GM19351 (cell line): ENCODE data around the gene COL20A1.
"Not testable (repeated sequence)": the region's sequence is repeated elsewhere in the genome, so short reads cannot be mapped to it uniquely, and the experiment has no call there.

Source experiments
- ATAC-seq: cut with Tn5 transposase; IDR thresholded peaks from one replicate; pipeline ENCODE4 v1.9.1; 2021; ENCODE audit warnings: mild to moderate bottlenecking, moderate library complexity; ENCODE audit not compliant: unreplicated experiment

Gene COL20A1

DNA sequence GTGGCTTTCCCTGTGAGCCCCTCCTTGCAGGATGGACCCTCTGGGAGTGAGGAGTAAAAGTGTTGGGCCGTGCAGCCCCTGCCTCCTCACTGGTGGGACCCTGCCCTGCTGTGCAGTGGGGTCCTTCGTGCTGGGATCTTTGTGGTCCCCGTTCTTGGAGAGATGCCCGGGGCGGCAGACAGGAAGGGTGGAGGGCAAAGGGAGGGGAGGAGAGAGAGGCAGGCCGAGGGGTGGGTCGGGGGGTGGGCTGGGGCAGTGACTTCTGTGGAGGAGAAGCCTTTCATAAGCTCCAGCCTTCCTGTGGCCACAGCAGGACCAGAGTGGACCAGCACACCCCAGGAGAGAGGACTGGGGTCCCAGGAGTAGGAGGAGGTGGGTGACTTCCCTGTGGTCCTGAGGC is at the start of gene COL20A1:
Gene COL20A1, plus strand, starts transcription at position 283 of the 400 bp plus-strand sequence. CDS start 1,922 bp downstream, outside the sequence.
- ATAC-seq: no peak

DNA sequence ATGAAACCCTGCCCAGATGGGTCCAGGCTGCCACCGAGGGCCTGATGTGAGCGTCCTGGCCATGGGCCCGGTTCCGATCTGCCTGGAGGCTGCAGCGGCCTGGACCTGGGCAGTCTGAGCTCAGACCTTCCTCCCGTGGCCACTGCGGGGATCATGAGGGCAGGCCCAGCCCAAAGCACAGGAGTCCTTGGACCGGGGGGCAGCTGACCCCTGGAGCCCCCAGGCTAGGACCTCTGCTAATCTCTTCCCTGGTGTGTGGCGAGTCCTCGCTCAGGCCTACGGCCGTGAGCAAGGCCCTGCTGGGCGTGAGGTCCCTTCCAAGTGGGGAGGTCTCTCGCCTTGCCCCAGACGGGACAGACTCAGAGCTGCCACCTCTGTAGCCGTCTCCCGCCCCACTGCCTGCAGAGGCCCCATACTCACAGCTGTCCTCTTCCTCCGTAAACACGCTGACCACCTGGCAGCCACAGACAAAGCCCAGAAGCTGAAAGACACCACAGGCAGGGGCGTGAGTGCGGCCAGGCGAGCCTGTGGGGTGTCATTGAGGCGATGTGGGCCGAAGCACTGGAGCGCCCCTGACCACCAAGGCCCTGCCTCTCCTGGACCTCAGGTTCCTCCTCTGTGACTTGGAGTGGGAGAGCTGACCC is 49.3 kb upstream of the COL20A1 start:
- no peak for ATAC-seq

DNA sequence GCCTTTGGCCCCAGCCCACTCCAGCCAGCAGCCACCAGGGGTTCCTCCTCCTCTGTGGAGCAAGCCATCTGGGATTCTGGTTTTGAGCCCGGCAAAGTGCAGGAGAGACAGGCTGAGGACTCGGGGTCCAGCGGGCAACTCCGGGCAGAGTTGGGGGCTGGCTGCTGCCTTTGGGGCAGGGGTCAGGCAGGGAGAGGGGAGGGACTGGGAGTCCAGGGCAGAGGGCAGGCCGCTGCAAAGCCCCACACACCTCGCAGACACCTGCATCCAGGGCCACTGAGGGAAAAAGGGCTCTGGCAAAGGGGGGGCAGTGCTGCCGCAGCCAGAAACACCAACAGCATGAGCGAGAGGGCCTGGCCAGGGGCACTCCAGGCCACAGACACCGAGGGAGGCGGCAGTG is 48.5 kb upstream of the COL20A1 start:
- ATAC-seq: no peak

DNA sequence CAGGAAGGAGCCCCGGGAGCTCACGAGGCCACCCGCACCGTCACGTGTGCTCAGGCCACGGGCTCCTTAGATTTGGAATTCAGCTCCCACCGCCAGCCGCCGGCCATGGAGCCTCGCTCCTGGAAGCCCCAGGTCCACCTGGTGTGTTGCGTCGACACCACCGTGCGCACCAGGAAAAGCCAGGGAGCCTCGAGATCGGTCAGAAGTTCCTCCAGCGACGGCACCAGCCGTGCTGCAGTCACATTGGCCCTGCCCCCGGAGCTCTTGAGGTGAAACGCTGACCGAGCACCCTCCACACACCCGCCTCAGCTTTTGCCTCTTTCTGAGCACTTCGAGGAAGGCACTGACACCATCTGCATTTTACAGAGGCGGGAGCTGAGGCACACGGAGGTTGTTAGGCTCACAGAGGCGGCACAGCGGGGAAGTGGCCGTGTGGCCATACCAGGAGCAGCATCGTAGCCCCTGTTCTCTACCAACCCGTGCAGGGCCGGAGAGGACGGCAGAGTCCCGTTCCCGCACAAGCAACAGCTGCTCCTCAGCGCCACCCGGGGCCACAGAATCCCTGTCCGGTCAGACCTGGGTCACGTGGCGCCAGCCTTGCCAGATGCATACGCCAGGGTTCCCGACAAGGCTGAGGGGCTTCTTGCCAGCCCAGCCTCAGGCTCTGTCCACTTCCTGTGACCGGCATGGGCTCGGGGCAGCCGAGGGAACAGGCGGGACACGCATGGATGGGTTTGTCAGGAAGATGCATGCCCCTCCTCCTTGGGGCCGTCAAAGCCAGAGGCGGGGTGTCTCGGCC is 46.3 kb upstream of the COL20A1 start:
- ATAC-seq: no peak

DNA sequence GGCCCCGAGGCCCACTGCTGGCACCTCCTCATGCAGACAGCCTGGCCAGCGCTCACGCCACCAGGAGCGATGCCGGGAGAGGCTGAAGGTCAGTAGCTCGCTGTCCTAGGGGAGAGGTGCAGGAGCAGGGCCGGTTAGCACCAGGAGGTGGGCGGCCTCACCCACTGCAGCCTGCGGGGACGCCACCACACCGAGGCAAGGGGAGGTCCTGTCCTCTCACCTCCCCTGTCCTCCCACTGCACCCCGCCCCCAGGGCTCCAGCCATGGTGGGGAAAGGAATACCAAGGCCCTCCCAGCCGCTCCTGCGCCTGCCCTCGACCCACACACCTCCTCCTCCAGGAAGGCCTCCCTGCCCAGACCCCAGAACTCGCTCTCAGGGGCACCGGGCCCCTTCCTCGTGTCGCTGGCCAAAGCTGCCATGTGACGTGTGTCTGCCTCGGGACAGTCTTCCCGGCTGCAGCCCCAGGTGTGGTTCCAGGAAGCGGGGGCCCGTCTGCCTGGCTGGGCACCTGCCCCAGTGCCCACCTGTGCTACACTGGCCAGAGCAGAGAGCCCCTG is 45.2 kb upstream of the COL20A1 start:
- ATAC-seq: no peak

DNA sequence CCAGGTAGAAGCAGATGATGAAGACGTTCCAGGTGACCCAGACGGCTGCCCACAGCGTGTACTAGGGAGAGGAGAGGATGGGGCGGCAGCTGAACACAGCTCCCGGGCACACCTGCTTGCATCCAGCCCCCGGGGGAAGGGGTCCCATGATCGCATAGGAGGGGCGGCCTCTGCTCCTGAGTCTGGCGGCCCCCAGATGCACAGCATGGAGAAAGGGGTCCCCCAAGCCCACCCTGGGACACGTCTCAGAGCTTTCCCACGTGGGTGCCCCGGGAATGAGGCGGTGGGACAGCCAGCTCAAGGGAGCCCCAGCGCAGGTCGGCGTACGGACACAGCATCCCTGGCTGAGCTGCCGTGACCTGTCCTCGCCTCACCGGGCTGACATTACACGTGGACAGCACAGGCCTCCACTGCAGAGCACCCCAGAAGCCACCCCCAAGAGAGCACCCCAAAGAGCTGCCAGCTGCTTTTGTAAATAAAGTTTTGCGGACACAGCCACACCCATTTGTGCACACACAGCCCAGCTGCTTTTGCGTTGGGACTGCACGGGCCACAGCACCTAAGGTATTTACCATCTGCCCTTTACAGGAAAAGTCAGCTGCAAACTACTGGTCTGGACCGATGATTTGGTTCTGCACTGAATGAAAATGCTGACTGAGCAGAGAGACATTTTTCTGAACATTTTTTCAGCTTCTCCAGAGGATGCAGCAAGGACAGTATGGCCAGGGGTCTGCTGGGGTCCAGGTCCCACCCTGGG is 44.0 kb upstream of the COL20A1 start:
- ATAC-seq: no peak

DNA sequence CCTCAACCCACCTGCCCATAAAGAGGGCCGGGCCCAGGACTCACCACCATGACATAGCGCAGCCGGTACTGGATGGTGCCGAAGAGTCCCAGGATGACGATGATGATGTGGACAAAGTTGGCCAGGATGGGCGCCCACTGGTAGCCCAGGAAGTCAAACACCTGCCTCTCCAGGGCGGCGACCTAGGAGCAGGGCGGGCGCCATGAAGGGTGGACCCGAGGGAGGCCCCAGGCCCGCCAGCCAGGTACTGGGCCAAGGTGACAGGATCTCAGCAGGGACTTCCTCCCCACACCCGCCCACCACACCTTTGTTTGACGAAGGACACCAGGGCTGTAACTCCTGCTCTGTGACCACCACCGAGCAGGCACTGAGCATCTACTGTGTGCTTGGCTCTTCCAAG is 43.1 kb upstream of the COL20A1 start:
- ATAC-seq: no peak

DNA sequence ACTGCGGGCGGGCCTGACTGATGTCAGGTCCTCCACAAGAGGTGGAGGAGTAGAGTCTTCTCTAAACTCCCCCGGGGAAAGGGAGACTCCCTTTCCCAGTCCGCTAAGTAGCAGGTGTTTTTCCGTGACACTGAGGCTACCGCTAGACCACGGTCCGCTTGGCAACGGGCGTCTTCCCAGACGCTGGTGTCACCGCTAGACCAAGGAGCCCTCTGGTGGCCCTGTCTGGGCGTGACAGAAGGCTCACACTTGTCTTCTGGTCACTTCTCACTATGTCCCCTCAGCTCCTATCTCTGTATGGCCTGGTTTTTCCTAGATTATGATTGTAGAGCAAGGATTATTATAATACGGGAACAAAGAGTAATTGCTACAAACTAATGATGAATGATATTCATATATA is 41.6 kb upstream of the COL20A1 start:
- ATAC-seq: not testable (repeated sequence)

DNA sequence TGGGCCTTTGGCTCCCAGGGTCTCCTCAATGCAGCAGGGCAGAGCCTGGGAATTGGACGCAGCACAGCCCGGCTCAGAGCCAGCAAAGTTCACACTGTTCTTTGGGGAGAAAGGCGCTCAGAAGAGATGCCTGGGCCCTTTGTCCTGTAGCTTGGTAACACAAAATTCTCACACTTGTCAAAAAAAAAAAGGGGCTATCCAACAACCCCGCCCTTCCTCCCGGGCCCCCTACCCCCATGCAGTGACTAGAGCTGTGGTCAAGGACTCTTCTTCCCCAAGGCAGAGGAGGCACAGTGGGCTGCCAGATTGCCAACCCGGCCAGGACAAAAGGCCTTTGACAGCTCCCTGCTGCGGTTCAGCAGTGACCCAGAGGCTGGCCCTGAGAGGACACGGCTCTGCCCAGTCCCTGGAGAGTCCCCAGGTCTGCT is 40.7 kb upstream of the COL20A1 start:
- ATAC-seq: no peak

DNA sequence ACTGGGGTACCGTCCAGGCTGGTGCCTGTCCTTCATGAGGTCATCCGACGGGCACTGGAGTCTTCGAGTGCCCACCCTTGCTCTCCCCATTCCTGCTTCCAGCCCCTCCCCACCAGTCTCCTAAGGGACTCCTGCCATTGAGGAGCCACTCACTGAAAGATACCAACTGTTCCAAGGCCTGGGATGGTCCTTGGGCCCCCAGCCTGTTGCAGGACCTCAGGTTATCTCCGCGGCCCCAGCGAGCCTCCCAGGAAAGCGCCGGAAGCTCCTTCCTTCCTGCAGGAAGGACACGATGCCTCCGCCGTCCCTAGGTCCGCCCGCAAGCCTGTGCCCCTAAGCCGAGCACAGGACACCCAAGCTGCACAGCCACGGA is 39.9 kb upstream of the COL20A1 start:
- ATAC-seq: no peak

DNA sequence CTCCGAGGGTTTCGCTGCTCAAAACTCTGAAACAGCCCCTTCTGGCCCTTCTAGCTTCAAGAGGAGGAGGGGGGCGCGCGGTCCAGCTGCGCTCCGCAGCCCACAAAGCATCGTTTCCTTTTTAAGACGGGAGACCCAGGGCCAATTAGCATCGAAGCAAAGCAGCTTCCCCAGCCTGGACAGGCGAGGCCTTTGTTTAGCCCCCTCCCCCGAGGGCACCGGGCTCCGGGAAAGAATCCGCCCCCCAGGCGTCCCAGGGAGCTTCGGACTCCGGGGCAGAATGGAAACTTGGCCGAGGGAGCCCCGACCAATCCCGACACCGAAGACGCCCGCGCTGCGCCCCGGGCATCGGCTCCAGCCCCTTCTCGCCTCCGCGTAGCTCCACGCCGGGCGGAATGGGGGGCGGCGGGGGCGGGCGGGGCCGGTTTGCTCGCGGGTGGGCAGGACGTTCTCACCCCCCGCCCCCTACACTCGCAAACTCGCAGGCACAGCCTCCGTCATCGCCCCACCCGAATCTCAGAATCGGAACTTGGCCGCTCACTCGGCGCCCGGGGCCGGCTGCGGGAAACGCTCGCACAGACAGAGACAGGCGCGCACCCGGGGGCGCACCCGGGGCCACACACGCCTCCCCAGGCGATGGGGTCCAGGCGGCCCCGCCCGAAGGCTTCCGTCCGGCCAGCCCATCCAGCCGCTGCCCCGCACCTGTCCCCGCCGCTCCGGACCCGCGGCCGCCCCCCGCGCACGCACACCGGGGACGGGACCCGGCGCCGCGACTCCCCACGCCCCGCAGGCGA is 39.4 kb upstream of the COL20A1 start:
- ATAC-seq: no peak

DNA sequence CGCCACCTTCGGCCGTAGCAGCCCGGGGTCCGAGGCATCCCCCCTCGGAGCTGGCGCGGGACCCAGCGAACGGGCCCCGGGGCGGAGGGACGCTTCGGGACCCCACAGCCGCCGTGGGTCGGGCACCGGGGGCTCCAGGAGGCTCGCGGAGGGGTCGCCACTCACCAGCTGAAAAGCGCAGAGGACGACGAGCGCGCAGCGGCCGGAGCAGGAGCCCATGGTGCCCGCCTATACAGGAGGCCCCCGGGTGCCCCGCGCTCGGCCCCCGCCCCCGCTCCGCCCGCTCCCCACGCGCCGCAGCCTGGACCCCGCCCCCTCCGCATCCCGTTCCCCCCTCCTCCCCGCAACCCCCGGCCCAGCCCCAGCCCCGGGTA is 38.8 kb upstream of the COL20A1 start, which contains the start of gene NKAIN4:
Gene NKAIN4, minus strand, starts transcription at position 232 of the 374 bp plus-strand sequence. Its CDS starts 13 bp downstream, at position 219.
- ATAC-seq: no peak

DNA sequence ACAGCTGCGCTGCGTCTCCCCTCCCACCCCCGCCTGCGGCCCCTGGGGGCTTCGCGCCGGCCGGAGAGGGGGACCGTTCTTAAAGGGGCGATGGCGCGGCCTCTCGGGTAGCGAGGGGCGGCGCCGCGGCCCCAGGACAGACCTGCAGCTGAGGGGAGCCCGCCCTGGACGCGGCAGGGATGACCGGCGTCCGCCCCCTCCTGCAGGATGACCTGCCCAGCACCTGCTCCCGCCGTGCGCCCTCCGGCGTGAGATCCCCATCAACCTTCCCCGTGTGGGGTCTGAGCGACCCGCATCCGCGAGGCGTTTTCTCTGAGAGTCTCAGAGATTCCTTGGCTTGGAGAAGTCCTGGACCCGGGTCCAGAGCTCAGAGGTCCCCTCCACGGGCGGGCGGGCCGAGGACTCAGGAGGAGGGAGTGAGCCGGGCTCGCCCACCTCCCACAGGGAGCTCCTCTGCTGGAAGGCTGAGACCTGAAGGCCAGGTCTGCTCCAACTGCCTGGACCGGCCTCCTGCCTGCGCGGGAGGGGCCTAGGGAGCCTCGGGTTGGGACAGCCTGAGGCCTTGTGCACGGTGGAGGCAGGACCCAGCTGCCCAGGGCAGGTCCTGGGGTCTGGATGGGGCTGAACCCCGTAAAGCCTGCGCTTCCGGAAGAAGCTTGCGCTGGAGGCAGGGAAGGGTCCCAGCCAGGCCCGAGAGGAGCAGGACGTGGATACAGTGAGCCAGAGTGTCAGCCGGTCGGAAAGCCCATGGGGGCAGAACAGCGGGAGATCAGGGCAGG is 38.2 kb upstream of the COL20A1 start:
- no peak for ATAC-seq

DNA sequence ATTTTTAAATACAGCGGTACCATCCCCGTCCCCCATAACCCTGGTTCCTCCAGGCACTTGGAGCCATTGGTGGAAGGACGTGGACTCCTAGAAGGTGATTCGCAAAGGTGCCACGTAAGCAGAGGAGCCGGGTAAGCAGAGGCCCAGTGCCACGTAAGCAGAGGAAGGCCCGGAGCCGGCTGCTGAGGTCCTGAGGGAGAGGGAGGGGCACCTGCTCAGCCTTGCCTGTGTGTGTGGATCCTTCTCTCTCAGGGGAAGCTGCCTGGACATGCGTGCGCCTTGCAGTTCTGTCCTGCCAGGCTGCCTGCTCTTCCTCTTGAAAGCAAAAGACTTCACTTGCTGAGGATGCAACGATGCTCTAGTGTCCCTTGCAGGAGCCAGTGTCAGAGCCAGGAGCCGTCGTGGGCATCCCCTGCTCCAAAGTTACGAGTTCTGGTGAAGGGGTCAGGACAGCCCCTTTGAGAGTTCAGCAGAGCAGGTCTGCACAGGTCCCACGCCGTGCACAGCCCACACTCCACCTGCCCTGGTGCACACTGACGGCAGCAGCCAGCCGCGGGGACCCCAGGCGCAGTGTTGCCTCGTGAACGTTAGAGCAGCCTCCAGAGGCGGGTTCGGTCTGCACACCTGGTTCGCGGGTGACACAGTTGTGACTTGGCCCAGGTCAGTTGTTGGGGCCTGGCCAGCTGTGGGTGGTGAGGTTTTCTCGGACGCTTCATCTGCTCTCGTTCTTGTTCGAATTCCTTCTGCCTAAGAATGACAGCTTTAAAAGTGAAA is 36.9 kb upstream of the COL20A1 start:
- ATAC-seq: no peak

DNA sequence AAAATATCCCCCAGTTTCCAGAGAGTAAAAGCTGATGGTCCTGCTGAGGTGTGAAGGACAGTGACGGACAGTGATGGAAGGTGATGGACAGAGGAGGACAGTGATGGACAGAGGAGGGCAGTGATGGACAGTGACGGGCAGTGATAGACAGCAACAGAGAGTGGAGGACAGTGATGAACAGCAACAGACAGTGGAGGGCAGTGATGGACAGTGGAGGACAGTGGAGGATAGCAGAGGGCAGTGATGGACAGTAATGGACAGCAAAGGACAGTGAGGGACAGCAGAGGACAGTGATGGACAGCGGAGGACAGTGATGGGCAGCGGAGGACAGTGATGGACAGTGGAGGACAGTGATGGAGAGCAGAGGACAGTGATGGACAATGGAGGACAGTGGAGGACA is 36.0 kb upstream of the COL20A1 start:
- ATAC-seq: no peak

DNA sequence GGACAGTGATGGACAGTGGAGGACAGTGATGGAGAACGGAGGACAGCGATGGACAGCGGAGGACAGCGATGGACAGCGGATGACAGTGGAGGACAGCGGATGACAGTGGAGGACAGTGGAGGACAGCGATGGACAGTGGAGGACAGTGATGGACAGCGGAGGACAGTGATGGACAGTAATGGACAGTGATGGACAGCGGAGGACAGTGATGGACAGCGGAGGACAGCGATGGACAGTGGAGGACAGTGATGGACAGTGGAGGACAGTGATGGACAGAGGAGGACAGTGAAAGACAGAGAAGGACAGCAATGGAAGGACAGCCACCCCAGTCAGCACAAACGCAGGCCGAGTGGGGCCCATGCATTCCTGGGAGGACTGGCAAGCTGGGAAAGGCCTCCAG is 35.4 kb upstream of the COL20A1 start:
- no peak for ATAC-seq

DNA sequence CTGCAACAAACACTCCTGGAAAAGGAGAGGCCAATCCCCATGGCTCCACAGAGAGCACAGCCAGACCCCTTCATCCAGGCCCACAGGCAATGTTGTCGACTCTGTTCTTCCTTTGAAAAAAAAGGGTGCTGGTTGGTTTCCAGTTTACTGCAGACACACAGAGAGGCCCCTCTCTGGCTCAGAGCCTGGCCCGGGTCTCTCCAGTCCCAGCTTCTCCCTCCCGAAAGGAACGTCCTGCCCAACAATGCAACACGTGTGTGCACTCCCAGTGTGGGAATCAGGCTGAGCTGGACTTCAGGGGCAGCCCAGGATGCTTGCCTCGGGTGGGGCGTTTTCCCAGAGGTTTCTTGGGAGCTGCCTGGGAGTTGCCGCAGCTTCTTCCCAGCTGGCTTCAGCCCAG is 34.2 kb upstream of the COL20A1 start:
- ATAC-seq: no peak

DNA sequence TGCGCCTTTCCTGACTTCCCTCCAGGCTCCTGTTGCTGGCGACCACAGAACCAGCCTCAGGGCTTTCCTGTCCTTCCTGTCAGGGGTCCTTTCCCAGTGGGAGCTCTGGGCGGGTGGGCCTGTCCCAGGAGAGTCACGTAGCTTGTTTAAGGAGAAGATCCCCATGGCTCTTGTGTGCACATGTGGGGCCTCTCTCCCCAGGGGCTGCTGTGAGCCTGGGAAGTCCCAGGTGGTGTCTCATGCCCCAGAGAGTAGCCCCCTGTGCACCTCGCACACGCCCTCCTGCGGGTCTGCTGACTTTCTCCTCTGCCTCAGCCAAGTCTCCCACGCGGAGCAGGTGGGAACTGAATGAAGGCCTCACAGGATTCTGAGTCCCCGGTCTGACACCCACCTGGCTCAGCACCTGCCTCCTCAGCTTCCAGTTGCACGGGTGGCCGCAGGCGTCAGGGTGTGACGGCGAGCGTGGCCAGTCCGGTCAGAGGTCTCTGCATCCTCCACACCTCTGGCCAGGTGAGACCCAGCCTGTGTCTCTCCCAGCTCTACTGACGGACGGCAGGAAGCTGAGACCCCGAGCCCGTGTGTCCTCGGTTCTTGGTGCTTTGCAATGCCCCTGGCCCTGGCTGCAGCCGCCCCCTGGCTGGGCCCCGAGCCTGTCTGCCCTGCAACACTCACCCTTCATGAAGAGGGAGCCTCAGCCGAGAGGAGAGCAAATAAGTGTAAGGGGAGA is 33.1 kb upstream of the COL20A1 start:
- ATAC-seq: no peak
